H1 (cell line): ENCODE measurements around the gene CREBBP. TPM values are rescaled to one million over a fixed set of nuclear protein-coding genes. Genes with fewer than 3 reads are reported as not detected.

Source experiments
- CTCF ChIA-PET: fragments of 300-600 bp; sonication (Branson Sonifier 250); formaldehyde crosslinking; loops from one replicate; lab custom pipeline; 2021; ENCODE audit not compliant: partially characterized antibody; lab: Charles Lee
- POLR2A ChIA-PET: fragments of 300-600 bp; sonication (Branson Sonifier 250); formaldehyde crosslinking; loops from one replicate; lab custom pipeline; 2021; ENCODE audit warnings: inconsistent platforms; ENCODE audit not compliant: partially characterized antibody; lab: Charles Lee
- DNase-seq, 2 experiments: peaks; one replicate each; pipeline versions ENCODE4 v3.0.0 to v3.0.0-alpha.2; 2010 to 2022; ENCODE audit warnings: low spot score in 2 of 2, low read depth in 1 of 2, mixed read lengths in 1 of 2
- FAIRE-seq: peaks from 2 replicates; lab custom pipeline; 2011; peaks lifted over from hg19 to GRCh38; lab: Jason Lieb, UNC
- H2AFZ ChIP-seq: 2 replicates; pipeline ENCODE4 v1.8.1; 2012; ENCODE audit warnings: low read length, inconsistent platforms
- H2AK5ac ChIP-seq: 2 replicates; pipeline ENCODE4 v1.6.1; 2013; ENCODE audit warnings: low read depth, low read length
- H2BK120ac ChIP-seq: replicated peaks from 2 replicates; pipeline ENCODE3; 2013; ENCODE audit warnings: low read depth, low read length, inconsistent platforms
- H2BK12ac ChIP-seq: 2 replicates; pipeline ENCODE4 v1.6.1; 2013; ENCODE audit warnings: low read depth, low read length
- H2BK15ac ChIP-seq: 2 replicates; pipeline ENCODE4 v1.6.1; 2013; ENCODE audit warnings: low read length
- H2BK20ac ChIP-seq: 2 replicates; pipeline ENCODE4 v1.6.1; 2013; ENCODE audit warnings: low read length
- H2BK5ac ChIP-seq: 2 replicates; pipeline ENCODE4 v1.6.1; 2013; ENCODE audit warnings: low read depth, low read length
- H3K14ac ChIP-seq: 2 replicates; pipeline ENCODE4 v1.6.1; 2013; ENCODE audit warnings: inconsistent platforms; ENCODE audit not compliant: insufficient read length
- H3K18ac ChIP-seq: 2 replicates; pipeline ENCODE4 v1.6.1; 2013; ENCODE audit warnings: low read length; ENCODE audit errors: extremely low read depth
- H3K23ac ChIP-seq: 2 replicates; pipeline ENCODE4 v1.6.1; 2013; ENCODE audit warnings: inconsistent platforms; ENCODE audit not compliant: insufficient read length
- H3K23me2 ChIP-seq: 2 replicates; pipeline ENCODE4 v1.6.1; 2013; ENCODE audit warnings: low read depth, low read length
- H3K27ac ChIP-seq: 2 replicates; pipeline ENCODE4 v1.6.1; 2011; ENCODE audit warnings: low read depth, low read length, inconsistent platforms
- H3K27me3 ChIP-seq, 4 experiments: replicated peaks in 1 of 4; 1 replicate in 1 of 4; 2 replicates in 3 of 4; pipeline versions ENCODE4 v1.6.1 to v1.8.1; 2011 to 2013; ENCODE audit warnings: low read length in 3 of 4, mild to moderate bottlenecking in 3 of 4, inconsistent platforms in 2 of 4, mixed read lengths in 2 of 4, moderate library complexity in 1 of 4; ENCODE audit not compliant: control insufficient read depth in 3 of 4, insufficient read depth in 3 of 4; ENCODE audit errors: extremely low read depth in 1 of 4
- H3K36me3 ChIP-seq, 4 experiments: 2 replicates each; pipeline versions ENCODE4 v1.6.1 to v1.8.1; 2011 to 2013; ENCODE audit warnings: mild to moderate bottlenecking in 4 of 4, low read length in 3 of 4, moderate library complexity in 2 of 4, control low read depth in 1 of 4, inconsistent platforms in 1 of 4; ENCODE audit not compliant: insufficient read depth in 4 of 4, control insufficient read depth in 2 of 4
- H3K4ac ChIP-seq: replicated peaks from 2 replicates; pipeline ENCODE3; 2013; ENCODE audit warnings: low read length, low read depth, mixed read lengths, inconsistent platforms; ENCODE audit not compliant: insufficient read length
- H3K4me1 ChIP-seq, 4 experiments: replicated peaks in 1 of 4; 1 replicate in 1 of 4; 2 replicates in 3 of 4; pipeline versions ENCODE4 v1.6.1 to v1.8.1; 2011 to 2013; ENCODE audit warnings: low read length in 3 of 4, inconsistent platforms in 2 of 4, mixed read lengths in 1 of 4; ENCODE audit not compliant: insufficient read depth in 4 of 4, control insufficient read depth in 3 of 4
- H3K4me2 ChIP-seq, 2 experiments: 2 replicates each; pipeline versions ENCODE4 v1.6.1 to v1.8.1; 2011 to 2013; ENCODE audit warnings: low read depth in 2 of 2, low read length in 2 of 2, control low read depth in 1 of 2, inconsistent platforms in 1 of 2, mild to moderate bottlenecking in 1 of 2; ENCODE audit not compliant: insufficient read depth in 1 of 2
- H3K4me3 ChIP-seq, 4 experiments: fragments of 200-600, 300-600 bp in 1 of 4; sonication (generic), shearing (Covaris generic), sonication (Bioruptor Twin) in 1 of 4; 2 replicates each; pipeline versions ENCODE4 v1.5.1 to v1.8.1; 2011 to 2016; ENCODE audit warnings: low read length in 4 of 4, low read depth in 3 of 4, control low read depth in 2 of 4, inconsistent platforms in 2 of 4, mild to moderate bottlenecking in 2 of 4, mixed read lengths in 1 of 4, moderate library complexity in 1 of 4; ENCODE audit not compliant: insufficient read depth in 2 of 4; ENCODE audit errors: extremely low read depth in 1 of 4
- H3K56ac ChIP-seq: replicated peaks from 2 replicates; pipeline ENCODE3; 2013; ENCODE audit warnings: low read depth, mild to moderate bottlenecking, mixed read lengths, low read length, inconsistent platforms; ENCODE audit not compliant: insufficient read length
- H3K79me1 ChIP-seq: 2 replicates; pipeline ENCODE4 v1.6.1; 2013; ENCODE audit warnings: low read depth, low read length, control low read depth
- H3K79me2 ChIP-seq, 2 experiments: 2 replicates each; pipeline versions ENCODE4 v1.6.1 to v1.8.1; 2012 to 2013; ENCODE audit warnings: low read length in 2 of 2, mild to moderate bottlenecking in 2 of 2, inconsistent platforms in 1 of 2; ENCODE audit not compliant: insufficient read depth in 2 of 2, control insufficient read depth in 1 of 2
- H3K9ac ChIP-seq, 4 experiments: replicated peaks in 1 of 4; 1 replicate in 1 of 4; 2 replicates in 3 of 4; pipeline versions ENCODE4 v1.6.1 to v1.8.1; 2011 to 2013; ENCODE audit warnings: low read depth in 3 of 4, low read length in 3 of 4, control low read depth in 2 of 4, mild to moderate bottlenecking in 2 of 4, moderate library complexity in 2 of 4, inconsistent platforms in 1 of 4; ENCODE audit errors: extremely low read depth in 1 of 4
- H3K9me3 ChIP-seq, 2 experiments: 2 replicates each; pipeline versions ENCODE4 v1.6.1 to v1.8.1; 2012 to 2013; ENCODE audit warnings: mild to moderate bottlenecking in 2 of 2, moderate library complexity in 2 of 2, control low read depth in 1 of 2, inconsistent platforms in 1 of 2, low read depth in 1 of 2, low read length in 1 of 2, mixed read lengths in 1 of 2; ENCODE audit not compliant: insufficient read depth in 2 of 2
- H4K20me1 ChIP-seq, 2 experiments: replicated peaks in 1 of 2; 2 replicates each; pipeline versions ENCODE3 to v1.8.1; 2011 to 2013; ENCODE audit warnings: inconsistent platforms in 2 of 2, low read length in 2 of 2, mild to moderate bottlenecking in 1 of 2; ENCODE audit not compliant: insufficient read depth in 2 of 2, control insufficient read depth in 1 of 2
- H4K5ac ChIP-seq: 2 replicates; pipeline ENCODE4 v1.6.1; 2013; ENCODE audit warnings: low read length, low read depth, mixed read lengths, inconsistent platforms; ENCODE audit not compliant: insufficient read length
- H4K8ac ChIP-seq: 2 replicates; pipeline ENCODE4 v1.8.0; 2013; ENCODE audit warnings: mild to moderate bottlenecking, moderate library complexity, low read length, inconsistent platforms; ENCODE audit not compliant: insufficient read depth; ENCODE audit errors: extremely low read depth
- H4K91ac ChIP-seq: replicated peaks from 2 replicates; pipeline ENCODE3; 2013; ENCODE audit warnings: low read length, mixed read lengths, inconsistent platforms; ENCODE audit not compliant: insufficient read length
- ATF2 ChIP-seq: IDR thresholded peaks from 2 replicates; pipeline ENCODE4 v1.6.1; 2012; ENCODE audit warnings: low read length, inconsistent platforms
- CTBP2 ChIP-seq: IDR thresholded peaks from 2 replicates; pipeline ENCODE4 v1.7.0; 2011; ENCODE audit warnings: borderline replicate concordance, mild to moderate bottlenecking, moderate library complexity, mixed read lengths, low read length; ENCODE audit not compliant: insufficient read depth, insufficient read length
- EGR1 ChIP-seq: IDR thresholded peaks from 2 replicates; pipeline ENCODE4 v1.6.1; 2011; ENCODE audit warnings: low read depth, low read length, borderline replicate concordance
- HDAC6 ChIP-seq: IDR thresholded peaks from one replicate; pipeline ENCODE4 v1.7.1; 2012; ENCODE audit warnings: low read depth, mild to moderate bottlenecking, inconsistent platforms, low read length, moderate library complexity
- PHF8 ChIP-seq: fragments of 200-600 bp; sonication (generic); conservative IDR thresholded peaks from 2 replicates; pipeline ENCODE4 v1.7.1; 2012; ENCODE audit warnings: low read depth, mild to moderate bottlenecking, inconsistent platforms, low read length, moderate library complexity
- SIX5 ChIP-seq: IDR thresholded peaks from 2 replicates; pipeline ENCODE4 v1.6.1; 2011; ENCODE audit warnings: mild to moderate bottlenecking, low read depth, low read length
- TBP ChIP-seq: IDR thresholded peaks from 2 replicates; pipeline ENCODE4 v1.6.1; 2011; ENCODE audit warnings: low read depth, low read length, improper control_type of control experiment
- WGBS, 2 experiments: shearing (Covaris generic) in 1 of 2; methylation state at CpG; one replicate each; pipeline versions ENCODE4 v1.1.6 to v1.1.7; 2013 to 2015; ENCODE audit warnings: low lambda C conversion rate in 2 of 2, mixed read lengths in 2 of 2, inconsistent platforms in 1 of 2, low coverage in 1 of 2, missing lambda C conversion rate in 1 of 2; ENCODE audit not compliant: insufficient replicate concordance in 2 of 2, insufficient coverage in 1 of 2, insufficient read length in 1 of 2; ENCODE audit errors: extremely low coverage in 1 of 2, missing lambda C conversion rate in 1 of 2; 5-methylcytosine and 5-hydroxymethylcytosine counted together
- polyA plus RNA-seq, 7 experiments: library from polyadenylated mRNA; depleted of rRNA in 3 of 7; stranded (reverse) in 5 of 7; unstranded in 2 of 7; fragments of >200 nt in 5 of 7; fragments of 200-250 nt in 2 of 7; gene quantifications; 1 replicate in 5 of 7; 2 replicates in 1 of 7; 4 replicates in 1 of 7; pipeline versions ENCODE4 v1.2.1 to v1.2.3, GENCODE V29; 2011 to 2013; ENCODE audit warnings: missing spikeins in 2 of 7, mixed read lengths in 2 of 7
- total RNA-seq: library from RNA; stranded (reverse); fragmentation: NEBNext Ultra II Directional; extraction: Animal tissue kit (Norgen Biotek cat#: 25700); gene quantifications from 2 replicates; pipeline ENCODE4 v1.2.1, GENCODE V29; 2021

Gene CREBBP
- total and polyA plus RNA-seq, 2 of the 8 experiments (the other 6 are each of a cell fraction or from before 2014, with no cell fraction given) = 10.0 to 60.1 TPM

DNA sequence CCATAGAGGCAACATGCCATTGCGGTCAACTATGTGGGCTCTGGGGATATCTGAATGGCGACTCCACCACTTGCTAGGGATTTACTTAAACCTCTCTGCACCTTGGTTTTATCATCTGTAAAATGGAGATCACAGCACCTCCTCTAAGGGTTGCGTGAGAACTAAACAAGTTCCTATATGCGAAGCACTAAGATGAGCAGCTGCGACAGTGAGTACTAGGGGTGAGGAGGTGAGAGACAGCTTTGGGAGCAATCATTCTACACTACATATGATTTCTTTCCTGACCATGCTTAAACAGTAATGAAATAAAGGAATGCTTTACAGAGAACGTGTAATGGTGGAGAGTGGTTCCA, 61.4 kb downstream of the CREBBP start:
- peaks cover 32% of the 10 kb centered on the region for H3K79me1 ChIP-seq
- peaks cover 30 to 39% of the 10 kb centered on the region in 2 experiments for H4K20me1 ChIP-seq
- H3K23me2 ChIP-seq = no peaks in the 10 kb centered on the region
- no peak overlapping the region for H2BK120ac ChIP-seq
- H3K56ac ChIP-seq = no peak overlapping the region
- peaks cover 24 to 99% of the 10 kb centered on the region in 2 experiments for H3K79me2 ChIP-seq
- H3K18ac ChIP-seq = no peak overlapping the region
- DNase-seq (no peak), FAIRE-seq (no peak)
- no peak overlapping the region for H3K9ac ChIP-seq
- no peak overlapping the region for H3K14ac ChIP-seq
- no peaks in the 10 kb centered on the region for H3K9me3 ChIP-seq
- H4K5ac ChIP-seq = no peak overlapping the region
- no peak overlapping the region for H3K23ac ChIP-seq
- POLR2A ChIA-PET = no interaction called here
- no peak overlapping the region for H2AK5ac ChIP-seq
- no peak overlapping the region for H2BK5ac ChIP-seq
- H3K4me3 ChIP-seq = no peak overlapping the region
- H2BK12ac ChIP-seq = no peak overlapping the region
- H2BK20ac ChIP-seq = no peak overlapping the region
- H4K91ac ChIP-seq = no peak overlapping the region
- H3K4ac ChIP-seq = no peak overlapping the region
- WGBS, 2 experiments = 91% methylated on average over 6 of the region's 6 CpGs; no CpG with 5 or more reads in 1 of the 2 experiments
- no peak overlapping the region for H3K4me2 ChIP-seq
- peaks cover 5 to 14% (median 9%) of the 10 kb centered on the region in 4 experiments for H3K4me1 ChIP-seq
- CTCF ChIA-PET = no interaction called here
- H2BK15ac ChIP-seq = no peak overlapping the region
- no peaks in the 10 kb centered on the region for H3K36me3 ChIP-seq
- TF ChIP-seq SIX5 (no peak), ATF2 (no peak), EGR1 (no peak), CTBP2 (no peak), TBP (no peak), PHF8 (no peak), HDAC6 (no peak)
- no peak overlapping the region for H2AFZ ChIP-seq
- H4K8ac ChIP-seq = no peak overlapping the region
- H3K27me3 ChIP-seq = no peaks in the 10 kb centered on the region
- no peak overlapping the region for H3K27ac ChIP-seq
